ENCODE results near the gene ZNF213.

Gene ZNF213

DNA sequence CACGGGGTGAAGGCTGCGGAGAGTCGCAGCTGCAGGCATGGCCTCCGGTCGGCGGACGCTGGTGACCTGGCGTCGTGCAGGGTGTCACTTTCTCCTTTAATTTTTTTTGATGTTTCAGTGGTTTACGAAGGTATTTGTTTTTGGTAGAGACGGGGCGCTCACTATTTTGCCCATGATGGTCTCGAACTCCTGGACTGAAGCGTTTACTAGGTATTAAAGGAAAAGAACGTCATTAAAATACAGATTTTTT lies 17.1 kb downstream of the ZNF213 start:
- H3K9ac ChIP-seq (ENCODE audit: insufficient read length, low read depth): peak overlapping the region; percentile 24
- DNase-seq (ENCODE audit: low read depth, low spot score): no peak
- no peak for TF ChIP-seq ZNF274 (IDR thresholded peaks at IDR 0.05; ENCODE audit: low read depth, low read length)
- TF ChIP-seq YY1 (IDR thresholded peaks at IDR 0.05; ENCODE audit: insufficient read depth, insufficient read length): no peak
- no peak for TF ChIP-seq SUZ12 (IDR thresholded peaks at IDR 0.05; ENCODE audit: extremely low read depth, insufficient read depth, insufficient read length)
- peaks cover 8% of the 10 kb centered on the region for H3K4me1 ChIP-seq (ENCODE audit: insufficient read depth, insufficient read length)
- no peaks in the 10 kb centered on the region for H3K9me3 ChIP-seq (ENCODE audit: insufficient read depth, low read length)
- H3K36me3 ChIP-seq (ENCODE audit: insufficient read depth, insufficient read length, low read length): no peaks in the 10 kb centered on the region
- H3K4me3 ChIP-seq (ENCODE audit: insufficient read length, low read depth): peak overlapping the region; percentile 78
- peaks cover 26% of the 10 kb centered on the region for H3K27me3 ChIP-seq (ENCODE audit: insufficient read depth, insufficient read length)

DNA sequence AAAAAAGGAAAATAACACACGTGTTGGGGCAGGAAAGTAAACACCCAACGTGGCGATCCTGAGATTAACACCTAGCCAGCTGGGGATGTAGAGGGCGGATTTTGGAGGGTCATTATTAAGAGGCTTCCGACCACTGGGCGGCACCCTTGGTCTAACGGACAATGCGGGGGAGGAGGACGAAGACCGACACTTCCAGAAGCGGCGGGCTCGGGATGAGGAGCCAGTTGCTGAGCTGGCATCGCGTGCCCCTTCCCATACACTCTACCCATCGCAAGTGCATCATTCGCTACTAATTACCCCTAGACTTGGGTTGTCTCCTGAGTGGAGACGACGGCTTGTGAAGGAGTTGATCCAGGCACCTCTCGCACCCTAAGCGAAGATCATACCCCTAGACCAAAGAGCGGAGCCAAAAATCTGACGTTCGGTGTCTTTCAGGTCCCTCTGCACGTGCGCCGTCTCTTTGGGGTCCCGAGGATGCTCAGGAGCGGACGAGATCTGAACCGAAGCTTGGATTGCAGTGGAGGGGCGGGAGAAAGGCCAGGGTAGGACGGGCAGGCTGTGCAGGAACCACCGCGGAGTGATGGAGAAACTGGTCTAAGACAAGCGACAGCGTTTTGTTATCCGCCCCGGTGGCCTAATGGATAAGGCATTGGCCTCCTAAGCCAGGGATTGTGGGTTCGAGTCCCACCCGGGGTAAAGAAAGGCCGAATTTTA lies 17.6 kb downstream of the ZNF213 start:
- no peaks in the 10 kb centered on the region for H3K9me3 ChIP-seq (ENCODE audit: insufficient read depth, low read length)
- peaks cover 23% of the 10 kb centered on the region for H3K27me3 ChIP-seq (ENCODE audit: insufficient read depth, insufficient read length)
- peak; percentile 93 for DNase-seq (ENCODE audit: low read depth, low spot score)
- TF ChIP-seq YY1 (IDR thresholded peaks at IDR 0.05; ENCODE audit: insufficient read depth, insufficient read length): no peak
- TF ChIP-seq ZNF274 (IDR thresholded peaks at IDR 0.05; ENCODE audit: low read depth, low read length): no peak
- peak overlapping the region; percentile 79 for H3K9ac ChIP-seq (ENCODE audit: insufficient read length, low read depth)
- H3K4me1 ChIP-seq (ENCODE audit: insufficient read depth, insufficient read length): peaks cover 8% of the 10 kb centered on the region
- peak overlapping the region; percentile 78 for H3K4me3 ChIP-seq (ENCODE audit: insufficient read length, low read depth)
- H3K36me3 ChIP-seq (ENCODE audit: insufficient read depth, insufficient read length, low read length): no peaks in the 10 kb centered on the region

DNA sequence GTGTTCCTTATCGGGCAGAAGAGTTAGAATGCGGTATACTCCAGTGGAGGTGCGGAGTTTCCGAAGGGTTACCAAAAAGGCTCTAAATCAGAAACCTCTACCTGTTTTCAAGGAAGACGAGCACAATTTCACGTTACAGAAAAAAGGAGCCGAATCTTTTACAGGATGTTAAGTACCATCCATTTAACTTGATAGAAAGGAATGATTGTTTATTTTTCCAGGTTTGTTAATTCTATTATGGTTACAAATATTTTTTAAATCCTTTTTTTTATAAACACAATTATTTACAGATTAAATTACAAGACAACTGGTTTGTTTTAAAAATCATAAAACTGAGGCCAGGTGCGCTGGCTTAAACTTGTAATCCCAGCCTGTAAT lies 18.2 kb downstream of the ZNF213 start:
- H3K9ac ChIP-seq (ENCODE audit: insufficient read length, low read depth): no peak overlapping the region
- H3K27me3 ChIP-seq (ENCODE audit: insufficient read depth, insufficient read length): peaks cover 24% of the 10 kb centered on the region
- H3K4me1 ChIP-seq (ENCODE audit: insufficient read depth, insufficient read length): peaks cover 13% of the 10 kb centered on the region
- H3K4me3 ChIP-seq (ENCODE audit: insufficient read length, low read depth): no peak overlapping the region
- no peak for TF ChIP-seq ZNF274 (IDR thresholded peaks at IDR 0.05; ENCODE audit: low read depth, low read length)
- TF ChIP-seq SUZ12 (IDR thresholded peaks at IDR 0.05; ENCODE audit: extremely low read depth, insufficient read depth, insufficient read length): no peak
- no peak for TF ChIP-seq YY1 (IDR thresholded peaks at IDR 0.05; ENCODE audit: insufficient read depth, insufficient read length)
- H3K36me3 ChIP-seq (ENCODE audit: insufficient read depth, insufficient read length, low read length): no peaks in the 10 kb centered on the region
- DNase-seq (ENCODE audit: low read depth, low spot score): no peak
- H3K9me3 ChIP-seq (ENCODE audit: insufficient read depth, low read length): no peaks in the 10 kb centered on the region

DNA sequence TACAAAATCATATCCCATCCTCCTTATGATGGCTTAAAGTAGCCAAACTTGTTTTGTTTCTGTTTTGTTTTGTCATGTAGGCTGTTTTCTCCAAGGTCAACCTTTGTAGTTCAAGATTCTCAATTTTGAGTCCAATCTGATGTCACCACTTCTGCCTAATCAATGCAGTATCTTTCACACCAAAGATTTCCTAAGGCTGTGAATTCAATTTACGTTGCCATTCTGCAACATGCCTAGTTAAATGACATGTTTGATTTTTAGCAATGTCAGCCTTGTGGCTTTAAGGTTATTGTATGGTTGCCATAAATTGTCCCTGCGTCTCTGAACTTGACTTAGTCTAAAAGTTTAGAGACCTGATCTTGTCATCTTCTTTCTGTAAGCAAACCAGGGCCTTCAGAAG lies 20.4 kb downstream of the ZNF213 start:
- Histone ChIP-seq H3K4me3 (ENCODE audit: insufficient read length, low read depth) (no peak overlapping the region), H3K27me3 (ENCODE audit: insufficient read depth, insufficient read length) (peaks cover 15% of the 10 kb centered on the region), H3K9me3 (ENCODE audit: insufficient read depth, low read length) (no peaks in the 10 kb centered on the region), H3K4me1 (ENCODE audit: insufficient read depth, insufficient read length) (peaks cover 5% of the 10 kb centered on the region), H3K36me3 (ENCODE audit: insufficient read depth, insufficient read length, low read length) (no peaks in the 10 kb centered on the region), H3K9ac (ENCODE audit: insufficient read length, low read depth) (no peak overlapping the region)
- DNase-seq (ENCODE audit: low read depth, low spot score): no peak
- no peak for TF ChIP-seq SUZ12 (IDR thresholded peaks at IDR 0.05; ENCODE audit: extremely low read depth, insufficient read depth, insufficient read length)
- TF ChIP-seq ZNF274 (IDR thresholded peaks at IDR 0.05; ENCODE audit: low read depth, low read length): no peak
- TF ChIP-seq YY1 (IDR thresholded peaks at IDR 0.05; ENCODE audit: insufficient read depth, insufficient read length): no peak

DNA sequence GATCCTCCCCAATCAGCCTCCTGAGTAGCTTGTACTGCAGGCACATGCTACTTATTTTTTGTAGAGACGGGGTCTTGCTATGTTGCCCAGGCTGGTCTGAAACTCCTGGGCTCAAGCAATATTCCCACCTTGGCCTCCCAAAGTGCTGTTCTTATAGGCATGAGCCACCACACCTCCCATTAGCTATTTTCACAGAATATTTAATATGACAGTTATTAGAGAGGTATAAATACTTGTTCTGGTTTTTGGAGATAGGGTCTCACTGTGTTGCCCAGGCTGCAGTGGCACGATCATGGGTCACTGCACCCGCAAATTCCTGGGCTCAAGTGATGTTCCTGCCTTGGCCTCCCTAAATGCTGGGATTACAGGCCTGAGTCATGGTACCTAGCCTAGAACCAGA lies 21.1 kb downstream of the ZNF213 start:
- Histone ChIP-seq H3K9me3 (ENCODE audit: insufficient read depth, low read length) (no peaks in the 10 kb centered on the region), H3K9ac (ENCODE audit: insufficient read length, low read depth) (no peak overlapping the region), H3K4me1 (ENCODE audit: insufficient read depth, insufficient read length) (peaks cover 5% of the 10 kb centered on the region), H3K27me3 (ENCODE audit: insufficient read depth, insufficient read length) (peaks cover 15% of the 10 kb centered on the region), H3K4me3 (ENCODE audit: insufficient read length, low read depth) (no peak overlapping the region), H3K36me3 (ENCODE audit: insufficient read depth, insufficient read length, low read length) (no peaks in the 10 kb centered on the region)
- DNase-seq (ENCODE audit: low read depth, low spot score): no peak
- TF ChIP-seq YY1 (IDR thresholded peaks at IDR 0.05; ENCODE audit: insufficient read depth, insufficient read length) (no peak), SUZ12 (IDR thresholded peaks at IDR 0.05; ENCODE audit: extremely low read depth, insufficient read depth, insufficient read length) (no peak), ZNF274 (IDR thresholded peaks at IDR 0.05; ENCODE audit: low read depth, low read length) (no peak)

DNA sequence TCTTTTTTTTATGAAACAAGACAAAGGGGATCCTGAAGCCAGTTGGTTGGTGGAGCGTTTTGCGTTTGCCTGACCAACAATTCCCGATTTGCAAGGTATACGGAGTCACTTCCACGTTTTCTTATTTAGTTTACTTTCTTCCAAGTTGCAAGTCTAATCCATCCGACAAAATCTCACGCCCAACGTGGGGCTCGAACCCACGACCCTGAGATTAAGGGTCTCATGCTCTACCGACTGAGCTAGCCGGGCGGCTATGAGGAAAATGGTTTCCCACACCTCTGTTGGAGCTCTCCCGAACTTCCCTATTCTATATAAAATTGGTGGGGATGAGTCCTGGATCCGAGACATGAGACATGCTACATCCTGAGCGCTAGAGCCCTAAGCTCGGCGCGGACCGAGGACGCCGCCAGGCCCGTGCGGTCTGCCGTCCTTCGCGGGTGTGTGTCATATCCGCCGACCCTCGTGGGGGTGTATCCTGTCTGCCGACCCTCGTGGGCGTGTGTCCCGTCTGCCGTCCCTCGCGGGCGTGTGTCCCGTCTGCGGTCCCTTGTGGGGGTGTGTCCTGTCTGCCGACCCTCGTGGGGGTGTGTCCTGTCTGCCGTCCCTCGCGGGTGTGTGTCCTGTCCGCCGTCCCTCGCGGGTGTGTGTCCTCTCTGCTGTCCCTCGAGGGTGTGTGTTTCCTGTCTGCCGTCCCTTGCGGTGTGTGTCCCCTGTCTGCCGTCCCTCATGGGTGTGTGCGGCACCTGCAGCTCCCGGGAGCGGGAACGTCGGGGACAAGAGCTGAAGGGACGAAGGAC lies 22.6 kb downstream of the ZNF213 start:
- Histone ChIP-seq H3K9me3 (ENCODE audit: insufficient read depth, low read length) (no peaks in the 10 kb centered on the region), H3K36me3 (ENCODE audit: insufficient read depth, insufficient read length, low read length) (no peaks in the 10 kb centered on the region), H3K4me1 (ENCODE audit: insufficient read depth, insufficient read length) (peaks cover 7% of the 10 kb centered on the region), H3K27me3 (ENCODE audit: insufficient read depth, insufficient read length) (peaks cover 15% of the 10 kb centered on the region), H3K9ac (ENCODE audit: insufficient read length, low read depth) (peak overlapping the region; percentile 90), H3K4me3 (ENCODE audit: insufficient read length, low read depth) (peak overlapping the region; percentile 82)
- peak; percentile 90 for DNase-seq (ENCODE audit: low read depth, low spot score)
- no peak for TF ChIP-seq SUZ12 (IDR thresholded peaks at IDR 0.05; ENCODE audit: extremely low read depth, insufficient read depth, insufficient read length)
- TF ChIP-seq ZNF274 (IDR thresholded peaks at IDR 0.05; ENCODE audit: low read depth, low read length): no peak
- no peak for TF ChIP-seq YY1 (IDR thresholded peaks at IDR 0.05; ENCODE audit: insufficient read depth, insufficient read length)

DNA sequence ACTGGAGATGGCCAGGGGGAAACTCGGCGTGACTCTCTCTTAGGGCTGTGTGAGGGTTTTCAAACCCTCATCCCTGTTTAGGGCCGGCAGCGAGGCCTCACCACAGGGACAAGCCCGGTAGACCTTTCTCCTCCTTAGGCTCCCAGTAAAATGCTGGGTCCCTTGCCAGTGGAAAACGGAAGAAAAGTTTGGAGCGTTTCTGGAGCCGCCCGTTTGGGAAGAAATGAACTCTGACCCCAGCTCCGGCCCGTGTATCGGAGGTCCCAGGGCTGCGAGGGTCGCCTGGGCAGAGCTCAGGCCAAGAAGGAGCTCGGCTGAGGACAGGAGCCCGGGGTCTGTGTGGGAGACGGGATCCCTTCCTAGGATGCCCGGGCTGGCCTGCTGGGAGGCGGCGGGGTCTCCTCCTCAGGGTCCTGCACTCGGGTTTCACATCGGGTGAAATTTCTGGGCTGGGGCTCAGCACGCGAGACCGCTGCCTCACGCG lies 23.2 kb downstream of the ZNF213 start:
- peak overlapping the region; percentile 90 for H3K9ac ChIP-seq (ENCODE audit: insufficient read length, low read depth)
- H3K4me3 ChIP-seq (ENCODE audit: insufficient read length, low read depth): peak overlapping the region; percentile 82
- no peaks in the 10 kb centered on the region for H3K36me3 ChIP-seq (ENCODE audit: insufficient read depth, insufficient read length, low read length)
- H3K4me1 ChIP-seq (ENCODE audit: insufficient read depth, insufficient read length): peaks cover 7% of the 10 kb centered on the region
- TF ChIP-seq YY1 (IDR thresholded peaks at IDR 0.05; ENCODE audit: insufficient read depth, insufficient read length) (no peak), SUZ12 (IDR thresholded peaks at IDR 0.05; ENCODE audit: extremely low read depth, insufficient read depth, insufficient read length) (no peak), ZNF274 (IDR thresholded peaks at IDR 0.05; ENCODE audit: low read depth, low read length) (no peak)
- peaks cover 15% of the 10 kb centered on the region for H3K27me3 ChIP-seq (ENCODE audit: insufficient read depth, insufficient read length)
- no peak for DNase-seq (ENCODE audit: low read depth, low spot score)
- no peaks in the 10 kb centered on the region for H3K9me3 ChIP-seq (ENCODE audit: insufficient read depth, low read length)

All from NT2/D1 (cell line).